GM12801 (cell line): ENCODE measurements around the gene NCAM1.

ENCODE experiments used
- TF ChIP-seq, protein P1 (sequence below): IDR thresholded peaks from one replicate; pipeline ENCODE4 v1.5.1; 2011; ENCODE audit warnings: control low read depth; ENCODE audit not compliant: insufficient read length; ENCODE audit errors: extremely low read depth

Gene NCAM1

DNA sequence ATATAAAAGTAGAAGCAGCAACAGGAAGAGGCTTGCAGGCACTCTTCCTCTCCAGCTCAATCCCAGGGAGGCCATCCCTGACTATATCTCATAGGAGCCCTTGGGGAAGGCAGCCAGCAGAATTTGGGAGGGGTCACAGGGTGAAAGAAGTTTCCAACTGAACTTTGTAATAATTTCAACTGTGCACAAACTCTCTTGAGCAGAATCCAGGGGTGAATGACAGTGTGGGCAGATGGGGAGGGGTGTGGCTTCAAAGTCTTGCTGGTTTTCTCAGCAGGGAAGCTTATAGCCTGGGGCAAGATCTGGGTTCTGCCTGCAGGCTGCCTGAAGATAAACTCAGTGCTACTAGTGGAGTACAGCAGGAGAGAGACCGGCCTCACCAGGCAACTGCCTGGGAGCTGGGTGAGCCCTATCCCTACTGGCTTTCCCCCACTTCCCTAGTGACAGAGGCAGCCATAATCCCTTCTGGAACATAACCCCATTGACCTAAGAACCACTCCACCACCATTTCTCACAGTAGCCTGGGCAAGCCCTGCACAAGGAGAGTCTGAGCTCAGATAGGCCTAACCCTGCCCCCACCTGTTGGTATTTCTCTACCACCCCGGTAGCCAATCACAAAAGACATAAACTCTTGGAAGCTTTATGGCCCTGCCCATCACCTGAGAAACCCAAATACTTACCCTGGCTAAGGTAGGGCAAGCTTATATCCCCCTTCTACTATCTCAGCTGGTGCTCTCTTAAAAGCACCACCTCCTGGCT lies 335.4 kb downstream of the NCAM1 start:
- TF ChIP-seq, protein P1, sequence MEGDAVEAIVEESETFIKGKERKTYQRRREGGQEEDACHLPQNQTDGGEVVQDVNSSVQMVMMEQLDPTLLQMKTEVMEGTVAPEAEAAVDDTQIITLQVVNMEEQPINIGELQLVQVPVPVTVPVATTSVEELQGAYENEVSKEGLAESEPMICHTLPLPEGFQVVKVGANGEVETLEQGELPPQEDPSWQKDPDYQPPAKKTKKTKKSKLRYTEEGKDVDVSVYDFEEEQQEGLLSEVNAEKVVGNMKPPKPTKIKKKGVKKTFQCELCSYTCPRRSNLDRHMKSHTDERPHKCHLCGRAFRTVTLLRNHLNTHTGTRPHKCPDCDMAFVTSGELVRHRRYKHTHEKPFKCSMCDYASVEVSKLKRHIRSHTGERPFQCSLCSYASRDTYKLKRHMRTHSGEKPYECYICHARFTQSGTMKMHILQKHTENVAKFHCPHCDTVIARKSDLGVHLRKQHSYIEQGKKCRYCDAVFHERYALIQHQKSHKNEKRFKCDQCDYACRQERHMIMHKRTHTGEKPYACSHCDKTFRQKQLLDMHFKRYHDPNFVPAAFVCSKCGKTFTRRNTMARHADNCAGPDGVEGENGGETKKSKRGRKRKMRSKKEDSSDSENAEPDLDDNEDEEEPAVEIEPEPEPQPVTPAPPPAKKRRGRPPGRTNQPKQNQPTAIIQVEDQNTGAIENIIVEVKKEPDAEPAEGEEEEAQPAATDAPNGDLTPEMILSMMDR, result no peak

DNA sequence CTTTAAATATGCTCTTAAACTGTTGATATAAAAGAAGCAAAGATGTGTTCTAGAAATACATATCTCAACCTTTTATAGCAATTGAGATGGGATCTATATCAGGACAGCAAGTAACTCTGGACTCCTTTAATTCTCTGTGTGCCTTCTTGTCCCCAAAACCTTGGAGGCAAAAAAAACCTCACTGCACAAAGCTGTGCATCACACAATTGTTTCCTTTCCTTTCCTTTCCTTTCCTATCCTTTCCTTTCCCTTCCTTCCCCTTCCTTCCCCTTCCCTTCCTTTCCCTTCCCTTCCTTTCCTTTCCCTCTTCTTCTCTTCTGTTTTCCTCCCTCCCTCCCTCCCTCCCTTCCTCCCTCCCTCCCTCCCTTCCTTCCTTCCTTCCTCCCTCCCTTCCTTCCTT lies 343.7 kb downstream of the NCAM1 start:
- TF ChIP-seq, protein P1, result no peak

DNA sequence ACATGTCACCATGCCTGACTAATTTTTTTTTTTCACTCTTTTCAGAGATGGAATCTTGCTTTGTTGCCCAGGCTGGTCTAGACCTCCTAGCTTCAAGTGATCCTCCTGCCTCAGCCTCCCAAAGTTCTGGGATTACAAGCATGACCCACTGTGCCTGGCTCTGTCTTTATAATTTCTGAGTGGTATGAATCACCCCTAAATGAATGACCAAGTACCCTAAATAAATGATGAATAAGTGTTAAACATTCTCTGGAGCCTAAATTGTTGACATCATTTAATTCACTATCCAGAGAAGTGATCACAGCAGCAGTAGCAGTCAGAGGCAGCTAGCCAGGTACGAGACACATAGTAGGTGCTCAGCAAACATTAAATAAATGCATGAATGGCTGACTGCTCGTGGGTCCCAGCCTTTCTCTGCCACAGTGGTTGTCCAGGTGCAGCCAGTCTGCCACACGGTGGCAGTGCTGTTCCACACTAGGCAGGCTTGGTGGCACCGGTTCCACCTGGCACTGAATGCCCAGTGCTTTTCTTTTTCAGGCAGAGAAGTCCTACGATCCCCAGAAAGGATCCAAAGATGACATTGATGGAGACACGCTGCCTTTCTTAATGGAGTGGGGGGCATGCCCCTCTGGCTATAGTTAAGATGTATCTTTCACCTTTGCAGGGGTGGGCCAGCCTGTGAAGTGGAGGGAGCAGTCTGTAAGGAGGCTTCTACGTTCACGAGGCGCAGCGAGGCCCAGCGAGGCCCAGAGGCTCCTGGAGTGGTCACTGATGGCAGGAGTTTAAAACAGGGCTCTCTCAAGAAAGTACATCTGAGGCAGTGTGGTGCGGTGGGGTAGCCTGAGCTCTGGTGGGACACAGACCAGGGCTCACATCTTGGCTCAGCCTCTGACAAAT lies 344.5 kb downstream of the NCAM1 start:
- TF ChIP-seq, protein P1, result no peak

DNA sequence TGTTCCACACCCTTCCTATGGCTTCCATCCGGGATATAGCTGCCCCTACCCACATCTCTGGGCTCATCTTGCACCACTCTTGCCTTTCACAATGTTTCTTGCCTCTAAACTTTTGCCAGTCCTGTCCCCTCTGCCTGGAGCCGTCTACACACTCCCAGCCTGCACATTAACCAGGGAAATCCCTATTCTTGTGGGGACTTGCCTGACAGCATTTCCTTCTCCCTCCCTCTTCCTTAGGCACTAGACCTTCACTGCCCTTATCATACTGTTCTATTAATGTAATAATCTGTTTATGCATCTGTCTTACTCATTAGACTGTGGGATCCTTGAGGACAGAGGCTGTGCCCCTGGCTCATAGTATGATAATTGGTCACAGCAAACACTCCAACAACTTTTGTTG lies 347.4 kb downstream of the NCAM1 start:
- TF ChIP-seq, protein P1, result no peak

DNA sequence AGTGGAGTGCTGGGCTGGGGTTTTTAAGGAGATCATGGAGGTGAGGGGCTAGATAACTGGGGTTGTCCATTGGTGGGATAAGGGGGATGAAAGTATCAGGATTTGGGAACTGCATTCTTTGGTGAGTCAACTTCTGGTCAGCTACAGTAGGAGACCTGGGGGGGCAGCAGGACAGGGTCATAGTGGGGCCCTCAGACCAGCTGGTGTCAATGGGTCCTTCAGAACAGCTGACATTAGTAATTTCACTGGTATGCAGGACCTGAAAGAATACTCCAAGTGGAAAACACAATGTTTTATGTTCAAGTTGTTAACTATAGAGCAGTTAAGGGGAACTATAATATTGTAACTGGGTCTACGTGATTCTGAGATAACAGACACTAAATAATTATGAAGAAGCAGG lies 350.3 kb downstream of the NCAM1 start:
- TF ChIP-seq, protein P1, result no peak

DNA sequence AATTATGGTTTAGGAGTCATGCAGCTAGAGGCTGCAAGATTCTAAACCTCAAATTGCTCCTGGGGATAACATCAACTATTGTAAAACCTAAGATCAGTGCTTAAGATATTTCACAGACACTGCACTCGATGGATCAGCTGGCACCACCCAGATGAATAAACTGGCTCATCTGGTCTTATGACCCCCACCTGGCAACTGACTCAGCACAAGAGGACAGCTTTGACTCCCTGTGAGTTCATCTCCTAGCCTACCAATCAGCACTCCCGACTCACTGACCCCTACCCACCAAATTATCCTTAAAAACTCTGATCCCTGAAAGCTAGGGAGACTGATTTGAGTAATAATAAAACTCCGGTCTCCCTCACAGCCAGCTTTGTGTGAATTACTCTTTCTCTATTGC lies 352.4 kb downstream of the NCAM1 start:
- TF ChIP-seq, protein P1, result no peak

DNA sequence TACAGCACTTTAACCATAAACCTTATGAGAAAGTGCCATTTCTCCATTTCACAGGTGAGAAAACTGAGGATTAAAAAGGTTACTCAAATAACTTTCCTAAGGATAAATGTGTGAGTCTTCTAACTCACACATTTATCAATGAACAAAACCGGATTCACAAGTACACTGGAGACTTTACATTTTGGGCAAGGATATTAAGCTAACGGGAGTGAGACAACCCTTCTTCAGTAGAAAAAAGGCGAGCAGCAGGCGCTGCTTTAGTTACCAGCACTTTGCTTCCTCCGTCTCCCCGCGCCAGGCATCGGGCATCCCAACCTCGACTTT lies 352.8 kb downstream of the NCAM1 start:
- TF ChIP-seq, protein P1, result no peak
